K562 (cell line): ENCODE measurements around the gene SFT2D2. TPM values are rescaled to one million over a fixed set of nuclear protein-coding genes. Genes with fewer than 3 reads are reported as not detected.

Experiments used
- CBX2 ChIP-seq: fragments of 200-600 bp; sonication (generic); IDR thresholded peaks from one replicate; pipeline ENCODE4 v1.6.1; 2012; ENCODE audit warnings: mild to moderate bottlenecking, low read length, inconsistent platforms; ENCODE audit not compliant: insufficient read depth, poor library complexity, severe bottlenecking
- CREB1 ChIP-seq, 2 experiments: sonication (generic) in 1 of 2; formaldehyde crosslinking in 1 of 2; IDR thresholded peaks; 2 replicates each; pipeline versions ENCODE4 v1.6.1 to v1.8.0; 2012 to 2022; ENCODE audit warnings: inconsistent platforms in 1 of 2, mild to moderate bottlenecking in 1 of 2, missing genetic modification reagents in 1 of 2, moderate library complexity in 1 of 2
- ELF1 ChIP-seq: fragments of 200-800 bp; sonication (Bioruptor generic); IDR thresholded peaks from 2 replicates; pipeline ENCODE4 v1.6.1; 2016; ENCODE audit warnings: missing genetic modification characterization, missing compliant biosample characterization
- ELK1 ChIP-seq: sonication (generic); formaldehyde crosslinking; IDR thresholded peaks from 2 replicates; pipeline ENCODE4 v1.8.1; 2022; ENCODE audit warnings: missing genetic modification reagents
- EZH2 ChIP-seq: IDR thresholded peaks from 2 replicates; pipeline ENCODE4 v1.6.1; 2012; ENCODE audit warnings: low read depth, mild to moderate bottlenecking, inconsistent platforms, low read length, borderline replicate concordance
- FOXJ2 ChIP-seq: fragments of 200-800 bp; sonication (Bioruptor generic); IDR thresholded peaks from 2 replicates; pipeline ENCODE4 v1.6.1; 2016; ENCODE audit warnings: missing genetic modification characterization, missing compliant biosample characterization
- FOXK1 ChIP-seq: sonication (generic); formaldehyde crosslinking; IDR thresholded peaks from 2 replicates; pipeline ENCODE4 v1.8.0; 2022; ENCODE audit warnings: missing genetic modification reagents, mild to moderate bottlenecking, borderline replicate concordance
- FOXP1 ChIP-seq: sonication (generic); formaldehyde crosslinking; IDR thresholded peaks from 2 replicates; pipeline ENCODE4 v1.8.0; 2022; ENCODE audit warnings: mild to moderate bottlenecking, missing genetic modification reagents
- HDAC6 ChIP-seq: IDR thresholded peaks from 2 replicates; pipeline ENCODE4 v1.6.1; 2012; ENCODE audit warnings: low read depth, mild to moderate bottlenecking, control low read depth, inconsistent platforms, low read length, moderate library complexity
- LCOR ChIP-seq: sonication (generic); formaldehyde crosslinking; IDR thresholded peaks from 2 replicates; pipeline ENCODE4 v1.8.0; 2022; ENCODE audit warnings: mild to moderate bottlenecking, missing genetic modification reagents
- NCOA1 ChIP-seq: fragments of 450-650 bp; IDR thresholded peaks from 2 replicates; pipeline ENCODE4 v1.6.1; 2016; ENCODE audit warnings: low read depth
- POLR2G ChIP-seq: fragments of 200-400 bp; formaldehyde crosslinking; IDR thresholded peaks from 2 replicates; pipeline ENCODE4 v1.6.1; 2017; ENCODE audit warnings: low read depth, mild to moderate bottlenecking, antibody characterized with exemption, low read length, moderate library complexity
- RBM17 ChIP-seq: fragments of 200-400 bp; formaldehyde crosslinking; IDR thresholded peaks from 2 replicates; pipeline ENCODE4 v1.6.1; 2017; ENCODE audit warnings: low read depth, mild to moderate bottlenecking, low read length, borderline replicate concordance
- RBM25 ChIP-seq: fragments of 200-400 bp; formaldehyde crosslinking; IDR thresholded peaks from 2 replicates; pipeline ENCODE4 v1.6.1; 2018; ENCODE audit warnings: low read length, low read depth, moderate library complexity; ENCODE audit not compliant: severe bottlenecking
- SMARCA4 ChIP-seq: fragments of 450-650 bp; IDR thresholded peaks from 2 replicates; pipeline ENCODE4 v1.6.1; 2016
- THAP12 ChIP-seq: fragments of 250-450 bp; sonication (Bioruptor Pico); IDR thresholded peaks from 2 replicates; pipeline ENCODE4 v1.9.0; 2021; ENCODE audit warnings: mild to moderate bottlenecking, inconsistent platforms
- ZC3H8 ChIP-seq: fragments of 450-650 bp; IDR thresholded peaks from 2 replicates; pipeline ENCODE4 v1.6.1; 2017
- ZNF12 ChIP-seq: sonication (generic); formaldehyde crosslinking; IDR thresholded peaks from 2 replicates; pipeline ENCODE4 v1.4.0; 2020; ENCODE audit warnings: mild to moderate bottlenecking, missing genetic modification reagents
- ZNF212 ChIP-seq: fragments of 450-650 bp; formaldehyde crosslinking; IDR thresholded peaks from 2 replicates; pipeline ENCODE4 v1.4.0; 2020; ENCODE audit warnings: mild to moderate bottlenecking
- ZNF224 ChIP-seq: sonication (generic); formaldehyde crosslinking; IDR thresholded peaks from 2 replicates; pipeline ENCODE4 v1.8.0; 2022; ENCODE audit warnings: mild to moderate bottlenecking, missing genetic modification reagents
- ZNF785 ChIP-seq: fragments of 250-450 bp; sonication (Bioruptor Pico); IDR thresholded peaks from 2 replicates; pipeline ENCODE4 v1.4.0; 2020; ENCODE audit warnings: mild to moderate bottlenecking
- polyA plus RNA-seq, 8 experiments: library from polyadenylated mRNA; depleted of rRNA in 4 of 8; stranded (reverse) in 5 of 8; unstranded in 3 of 8; fragments of >200 nt; fragmentation: Nextera tagmentation in 2 of 8; fragmentation: Illumina TruSeq in 1 of 8; extraction: Ambion mirVana in 2 of 8; extraction: Trizol in 1 of 8; gene quantifications; 2 replicates each; pipeline versions ENCODE4 v1.2.1 to v1.2.3, GENCODE V29; 2011 to 2014; ENCODE audit warnings: inconsistent platforms in 1 of 8, missing spikeins in 1 of 8
- total RNA-seq, 7 experiments: library from RNA; depleted of rRNA in 6 of 7; stranded (reverse); fragments of >200 nt in 6 of 7; fragmentation: Illumina TruSeq in 2 of 7; extraction: Trizol in 2 of 7; gene quantifications; 2 replicates each; pipeline versions ENCODE4 v1.2.1 to v1.2.3, GENCODE V29; 2011 to 2021; ENCODE audit warnings: low replicate concordance in 1 of 7
- TF ChIP-seq, protein P1 (sequence below): fragments of 250-450 bp; sonication (Bioruptor Pico); IDR thresholded peaks from 2 replicates; pipeline ENCODE4 v1.5.0; 2022; ENCODE audit warnings: mild to moderate bottlenecking
- TF ChIP-seq, protein P2 (sequence below): IDR thresholded peaks from 2 replicates; pipeline ENCODE4 v1.6.1; 2011; ENCODE audit not compliant: insufficient read length; ENCODE audit errors: extremely low read depth

SFT2D2 gene
- total and polyA plus RNA-seq, 9 of the 15 experiments (the other 6 are each of a cell fraction or from before 2014, with no cell fraction given): 3.4 to 50.1 (median 21.6) TPM

- TF ChIP-seq ELK1 (CRISPR knock-in tag) (no peak), ZNF212 (no peak), RBM17 (no peak), EZH2 (no peak), FOXK1 (CRISPR knock-in tag) (no peak), THAP12 (CRISPR knock-in tag) (no peak), FOXP1 (CRISPR knock-in tag) (no peak), ELF1 (tag) (no peak), CBX2 (no peak), ZNF785 (CRISPR knock-in tag) (no peak), NCOA1 (peak; percentile 42; the same call in 1 of the 2 replicates), ZNF224 (CRISPR knock-in tag) (no peak), ZNF12 (CRISPR knock-in tag) (no peak), LCOR (CRISPR knock-in tag) (peak; percentile 55; the same call in 1 of the 2 replicates), CREB1 (IDR thresholded peaks at IDR 0.05) (peak; percentile 58; the same call in 1 of the 2 replicates), CREB1 (CRISPR knock-in tag; IDR thresholded peaks at IDR 0.05) (no peak), HDAC6 (no peak), ZC3H8 (no peak), RBM25 (peak; percentile 24), POLR2G (no peak), SMARCA4 (peak; percentile 97), FOXJ2 (0 out of 2 replicates have a peak, but pooled peaks have one; percentile 24)
- TF ChIP-seq, protein P1, sequence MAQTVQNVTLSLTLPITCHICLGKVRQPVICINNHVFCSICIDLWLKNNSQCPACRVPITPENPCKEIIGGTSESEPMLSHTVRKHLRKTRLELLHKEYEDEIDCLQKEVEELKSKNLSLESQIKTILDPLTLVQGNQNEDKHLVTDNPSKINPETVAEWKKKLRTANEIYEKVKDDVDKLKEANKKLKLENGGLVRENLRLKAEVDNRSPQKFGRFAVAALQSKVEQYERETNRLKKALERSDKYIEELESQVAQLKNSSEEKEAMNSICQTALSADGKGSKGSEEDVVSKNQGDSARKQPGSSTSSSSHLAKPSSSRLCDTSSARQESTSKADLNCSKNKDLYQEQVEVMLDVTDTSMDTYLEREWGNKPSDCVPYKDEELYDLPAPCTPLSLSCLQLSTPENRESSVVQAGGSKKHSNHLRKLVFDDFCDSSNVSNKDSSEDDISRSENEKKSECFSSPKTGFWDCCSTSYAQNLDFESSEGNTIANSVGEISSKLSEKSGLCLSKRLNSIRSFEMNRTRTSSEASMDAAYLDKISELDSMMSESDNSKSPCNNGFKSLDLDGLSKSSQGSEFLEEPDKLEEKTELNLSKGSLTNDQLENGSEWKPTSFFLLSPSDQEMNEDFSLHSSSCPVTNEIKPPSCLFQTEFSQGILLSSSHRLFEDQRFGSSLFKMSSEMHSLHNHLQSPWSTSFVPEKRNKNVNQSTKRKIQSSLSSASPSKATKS: no peak
- TF ChIP-seq, protein P2, sequence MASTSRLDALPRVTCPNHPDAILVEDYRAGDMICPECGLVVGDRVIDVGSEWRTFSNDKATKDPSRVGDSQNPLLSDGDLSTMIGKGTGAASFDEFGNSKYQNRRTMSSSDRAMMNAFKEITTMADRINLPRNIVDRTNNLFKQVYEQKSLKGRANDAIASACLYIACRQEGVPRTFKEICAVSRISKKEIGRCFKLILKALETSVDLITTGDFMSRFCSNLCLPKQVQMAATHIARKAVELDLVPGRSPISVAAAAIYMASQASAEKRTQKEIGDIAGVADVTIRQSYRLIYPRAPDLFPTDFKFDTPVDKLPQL: no peak
Measured at GRCh38 chr1:168288311-168289052, 62.7 kb downstream of the SFT2D2 start (continued).
